Measurements from ENCODE around the gene CTSW. TPM values are rescaled to one million over a fixed set of nuclear protein-coding genes. Genes with fewer than 3 reads are reported as not detected.
A peak's percentile ranks its signal among the peaks of the same experiment; 100 is the strongest.

Gene CTSW
- total RNA-seq, 2 experiments from 2014 or later = not detected

DNA sequence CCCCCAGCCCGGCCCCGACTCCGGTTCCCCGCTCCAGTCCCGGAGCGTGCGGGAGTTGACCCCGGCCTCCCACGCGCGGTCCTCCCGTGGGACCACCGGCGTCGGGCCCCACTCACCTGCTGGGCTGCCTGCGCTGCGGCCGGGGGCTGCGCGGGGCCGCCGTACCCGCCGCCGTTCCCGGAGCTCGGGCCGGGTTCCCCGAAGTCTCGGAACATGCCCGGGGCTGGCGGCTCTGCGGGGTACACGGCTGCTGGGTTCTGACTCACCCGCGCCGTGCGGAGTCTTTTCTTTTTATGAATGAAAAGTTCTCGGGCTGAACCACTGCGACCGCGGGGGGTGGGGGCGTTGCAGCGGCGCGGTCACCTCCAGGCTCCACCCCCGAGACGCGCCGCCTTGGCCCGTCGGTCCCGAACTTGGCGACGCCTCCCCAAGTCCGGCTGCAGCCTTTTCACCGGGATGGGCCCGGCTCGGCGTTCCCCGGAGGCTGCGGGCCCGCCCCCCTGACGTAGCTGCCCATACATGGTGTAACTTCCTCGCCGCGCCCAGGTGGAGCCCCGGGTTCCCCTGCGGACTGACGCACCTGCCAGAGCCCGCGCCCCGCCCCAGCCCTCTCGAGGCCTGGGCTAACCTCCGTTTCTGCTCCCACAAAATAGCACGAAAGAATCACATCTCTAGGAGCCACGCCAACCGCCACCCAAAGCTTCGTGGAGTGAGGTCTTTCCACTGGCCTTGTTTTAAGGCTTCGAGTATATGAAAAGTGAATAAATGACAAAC is 20.7 kb downstream of the CTSW start, which contains the start of gene FOSL1:
FOSL1 (minus strand) TSS at position 264 of the 774 bp plus-strand sequence; CDS start at position 215, 49 bp downstream.
- peak; percentile 68 for DNase-seq (ENCODE audit: low spot score)
- Histone ChIP-seq H3K4me2 (ENCODE audit: low read length) (peak within 1 kb of the TSS; percentile 80), H3K79me2 (ENCODE audit: insufficient read depth, low read depth, low read length) (no peaks in the 10 kb centered on the region), H3K36me3 (ENCODE audit: insufficient read depth, low read length) (no peaks in the 10 kb centered on the region), H3K4me1 (ENCODE audit: insufficient read depth, low read length, poor library complexity, severe bottlenecking) (peaks cover 20% of the 10 kb centered on the region), H3K9me3 (ENCODE audit: low read length) (no peaks in the 10 kb centered on the region), H2AFZ (ENCODE audit: low read length) (no peak within 1 kb of the TSS), H3K27ac (ENCODE audit: low read depth, low read length, poor library complexity, severe bottlenecking) (no peak within 1 kb of the TSS), H3K4me3 (ENCODE audit: low read depth, low read length, poor library complexity, severe bottlenecking) (peak within 1 kb of the TSS; percentile 65), H4K20me1 (ENCODE audit: insufficient read depth, low read length) (no peaks in the 10 kb centered on the region), H3K9me2 (ENCODE audit: insufficient read depth, low read length) (no peaks in the 10 kb centered on the region)
- ChIA-PET CTCF (ENCODE audit: unreplicated experiment) (no interaction called here), POLR2A (interaction anchor here (1.0 to 2.3 kb wide), 2 partner anchors 10 to 15 kb away, joined by 4 to 5 read pairs; partner anchors contain the start of gene CCDC85B)
- TF ChIP-seq, protein P1, sequence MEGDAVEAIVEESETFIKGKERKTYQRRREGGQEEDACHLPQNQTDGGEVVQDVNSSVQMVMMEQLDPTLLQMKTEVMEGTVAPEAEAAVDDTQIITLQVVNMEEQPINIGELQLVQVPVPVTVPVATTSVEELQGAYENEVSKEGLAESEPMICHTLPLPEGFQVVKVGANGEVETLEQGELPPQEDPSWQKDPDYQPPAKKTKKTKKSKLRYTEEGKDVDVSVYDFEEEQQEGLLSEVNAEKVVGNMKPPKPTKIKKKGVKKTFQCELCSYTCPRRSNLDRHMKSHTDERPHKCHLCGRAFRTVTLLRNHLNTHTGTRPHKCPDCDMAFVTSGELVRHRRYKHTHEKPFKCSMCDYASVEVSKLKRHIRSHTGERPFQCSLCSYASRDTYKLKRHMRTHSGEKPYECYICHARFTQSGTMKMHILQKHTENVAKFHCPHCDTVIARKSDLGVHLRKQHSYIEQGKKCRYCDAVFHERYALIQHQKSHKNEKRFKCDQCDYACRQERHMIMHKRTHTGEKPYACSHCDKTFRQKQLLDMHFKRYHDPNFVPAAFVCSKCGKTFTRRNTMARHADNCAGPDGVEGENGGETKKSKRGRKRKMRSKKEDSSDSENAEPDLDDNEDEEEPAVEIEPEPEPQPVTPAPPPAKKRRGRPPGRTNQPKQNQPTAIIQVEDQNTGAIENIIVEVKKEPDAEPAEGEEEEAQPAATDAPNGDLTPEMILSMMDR (conservative IDR thresholded peaks at IDR 0.05; ENCODE audit: low read length) = no peak
- TF ChIP-seq EZH2phosphoT487 (IDR thresholded peaks at IDR 0.05; ENCODE audit: borderline replicate concordance, low read depth, low read length) = no peak
- no TSS peak for BruUV-seq (replicated peaks)
- intact Hi-C loops (cut with micrococcal nuclease; ENCODE audit: unreplicated experiment) = loop anchor here (2.0 kb wide), 1 partner anchor 18 kb away; the partner anchor contains the start of genes C11orf68 and DRAP1

DNA sequence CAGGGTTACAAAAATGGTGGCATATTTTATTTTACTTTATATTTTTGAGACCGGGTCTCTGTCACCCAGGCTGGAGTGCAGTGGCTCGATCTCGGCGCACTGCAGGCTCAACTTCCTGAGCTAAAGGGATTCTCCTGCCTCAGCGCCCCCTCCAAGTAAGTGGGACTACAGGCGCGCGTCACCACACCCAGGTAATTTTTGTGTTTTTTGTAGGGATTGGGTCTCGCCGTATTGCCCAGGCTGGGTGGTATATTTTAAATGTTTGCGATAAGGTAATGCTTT is 21.2 kb downstream of the CTSW start:
- peaks cover 20% of the 10 kb centered on the region for H3K4me1 ChIP-seq (ENCODE audit: insufficient read depth, low read length, poor library complexity, severe bottlenecking)
- no peaks in the 10 kb centered on the region for H3K79me2 ChIP-seq (ENCODE audit: insufficient read depth, low read depth, low read length)
- H3K36me3 ChIP-seq (ENCODE audit: insufficient read depth, low read length) = no peaks in the 10 kb centered on the region
- ChIA-PET CTCF (ENCODE audit: unreplicated experiment) (interaction anchor here (1.1 kb wide), 1 partner anchor 11 kb away, joined by 3 read pairs; the partner anchor contains the start of gene CCDC85B), POLR2A (interaction anchor here (0.8 to 2.3 kb wide), 4 partner anchors 9 to 15 kb away, joined by 3 to 5 read pairs (median 4); partner anchors contain the start of gene CCDC85B)
- H4K20me1 ChIP-seq (ENCODE audit: insufficient read depth, low read length) = no peaks in the 10 kb centered on the region
- H3K9me2 ChIP-seq (ENCODE audit: insufficient read depth, low read length) = no peaks in the 10 kb centered on the region
- no peak overlapping the region for H3K4me3 ChIP-seq (ENCODE audit: low read depth, low read length, poor library complexity, severe bottlenecking)
- H3K9me3 ChIP-seq (ENCODE audit: low read length) = no peaks in the 10 kb centered on the region
- H3K4me2 ChIP-seq (ENCODE audit: low read length) = peak overlapping the region; percentile 80
- H2AFZ ChIP-seq (ENCODE audit: low read length) = no peak overlapping the region
- TF ChIP-seq, protein P1 (conservative IDR thresholded peaks at IDR 0.05; ENCODE audit: low read length) = no peak
- TF ChIP-seq EZH2phosphoT487 (IDR thresholded peaks at IDR 0.05; ENCODE audit: borderline replicate concordance, low read depth, low read length) = no peak
- no peak overlapping the region for H3K27ac ChIP-seq (ENCODE audit: low read depth, low read length, poor library complexity, severe bottlenecking)
- no peak for DNase-seq (ENCODE audit: low spot score)
- BruUV-seq (replicated peaks) = no TSS peak
- intact Hi-C loops (cut with micrococcal nuclease; ENCODE audit: unreplicated experiment) = loop anchor here (2.0 kb wide), 1 partner anchor 18 kb away; the partner anchor contains the start of genes C11orf68 and DRAP1

DNA sequence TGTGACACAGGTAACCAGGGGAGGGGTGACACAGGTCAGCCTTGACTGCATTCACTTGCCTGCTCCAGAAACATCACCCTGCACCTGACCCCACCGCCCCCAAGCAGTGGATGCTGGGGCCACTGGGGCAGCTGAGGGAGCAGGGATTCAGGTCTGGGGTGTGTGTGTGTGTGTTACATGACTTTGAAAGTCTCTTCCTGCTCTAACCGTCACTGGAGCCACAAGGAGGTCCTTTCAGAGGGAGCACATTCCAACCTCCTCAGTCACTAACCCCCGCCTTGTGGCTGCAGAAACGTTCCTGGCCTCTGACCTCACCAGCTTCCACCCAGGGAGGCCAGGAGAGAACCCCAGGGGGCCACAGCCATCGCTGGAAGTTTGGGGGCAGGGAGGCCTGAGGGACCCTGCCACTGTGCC is 23.4 kb downstream of the CTSW start:
- no peaks in the 10 kb centered on the region for H3K79me2 ChIP-seq (ENCODE audit: insufficient read depth, low read depth, low read length)
- no peak overlapping the region for H3K4me2 ChIP-seq (ENCODE audit: low read length)
- no TSS peak for BruUV-seq (replicated peaks)
- H3K9me3 ChIP-seq (ENCODE audit: low read length) = no peaks in the 10 kb centered on the region
- intact Hi-C loops (cut with micrococcal nuclease; ENCODE audit: unreplicated experiment) = no loop called here
- ChIA-PET CTCF (ENCODE audit: unreplicated experiment) (no interaction called here), POLR2A (no interaction called here)
- H3K4me1 ChIP-seq (ENCODE audit: insufficient read depth, low read length, poor library complexity, severe bottlenecking) = peaks cover 20% of the 10 kb centered on the region
- H2AFZ ChIP-seq (ENCODE audit: low read length) = no peak overlapping the region
- no peaks in the 10 kb centered on the region for H3K36me3 ChIP-seq (ENCODE audit: insufficient read depth, low read length)
- H3K27ac ChIP-seq (ENCODE audit: low read depth, low read length, poor library complexity, severe bottlenecking) = no peak overlapping the region
- DNase-seq (ENCODE audit: low spot score) = no peak
- no peaks in the 10 kb centered on the region for H3K9me2 ChIP-seq (ENCODE audit: insufficient read depth, low read length)
- TF ChIP-seq, protein P1 (conservative IDR thresholded peaks at IDR 0.05; ENCODE audit: low read length) = no peak
- no peak for TF ChIP-seq EZH2phosphoT487 (IDR thresholded peaks at IDR 0.05; ENCODE audit: borderline replicate concordance, low read depth, low read length)
- H4K20me1 ChIP-seq (ENCODE audit: insufficient read depth, low read length) = no peaks in the 10 kb centered on the region
- no peak overlapping the region for H3K4me3 ChIP-seq (ENCODE audit: low read depth, low read length, poor library complexity, severe bottlenecking)
